Mucosa of rectum (tissue), 2 donors: Measurements from ENCODE around the gene MFF.

Experiments used
- H3K27ac ChIP-seq, 2 donors: one replicate each; pipeline ENCODE4 v1.7.0; 2013; ENCODE audit warnings: inconsistent platforms in 2 of 2, low read depth in 2 of 2, low read length in 2 of 2
- H3K27me3 ChIP-seq, 2 donors: one replicate each; pipeline ENCODE4 v1.7.0; 2013; ENCODE audit warnings: low read length in 2 of 2; ENCODE audit not compliant: control insufficient read depth in 2 of 2, insufficient read depth in 2 of 2
- H3K36me3 ChIP-seq, 2 donors: one replicate each; pipeline ENCODE4 v1.7.0; 2013; ENCODE audit warnings: low read length in 2 of 2; ENCODE audit not compliant: control insufficient read depth in 2 of 2, insufficient read depth in 2 of 2
- H3K4me1 ChIP-seq, 2 donors: one replicate each; pipeline ENCODE4 v1.7.0; 2013; ENCODE audit warnings: low read length in 2 of 2, mild to moderate bottlenecking in 1 of 2; ENCODE audit not compliant: control insufficient read depth in 2 of 2, insufficient read depth in 2 of 2
- H3K4me3 ChIP-seq, 2 donors: one replicate each; pipeline ENCODE4 v1.7.0; 2013; ENCODE audit warnings: low read length in 2 of 2
- H3K9ac ChIP-seq, 2 donors: one replicate each; pipeline ENCODE4 v1.7.0; 2013; ENCODE audit warnings: low read length in 2 of 2, low read depth in 1 of 2, mild to moderate bottlenecking in 1 of 2
- H3K9me3 ChIP-seq, 2 donors: one replicate each; pipeline ENCODE4 v1.7.0; 2013; ENCODE audit warnings: low read length in 2 of 2; ENCODE audit not compliant: control insufficient read depth in 2 of 2
- donor health status: healthy.
- donor health status: Normal muscosa, but diverticular disease.

MFF gene

GRCh38 chr2:227310756-227311110 is 14.3 kb upstream of the MFF start:
- Histone ChIP-seq H3K9ac (no peak overlapping the region), H3K4me1 (no peaks in the 10 kb centered on the region), H3K9me3 (no peaks in the 10 kb centered on the region), H3K27ac (no peak overlapping the region), H3K4me3 (no peak overlapping the region), H3K27me3 (no peaks in the 10 kb centered on the region), H3K36me3 (no peaks in the 10 kb centered on the region)

- no peaks in the 10 kb centered on the region for H3K9me3 ChIP-seq
- no peak overlapping the region for H3K4me3 ChIP-seq
- H3K27ac ChIP-seq, result no peak overlapping the region
- no peak overlapping the region for H3K9ac ChIP-seq
- H3K4me1 ChIP-seq, result no peaks in the 10 kb centered on the region
- no peaks in the 10 kb centered on the region for H3K36me3 ChIP-seq
- no peaks in the 10 kb centered on the region for H3K27me3 ChIP-seq
These were observed 13.1 kb upstream of the MFF start for GRCh38 chr2:227311861-227312506.

- H3K27me3 ChIP-seq, result no peaks in the 10 kb centered on the region
- H3K9ac ChIP-seq, result no peak overlapping the region
- no peaks in the 10 kb centered on the region for H3K9me3 ChIP-seq
- no peaks in the 10 kb centered on the region for H3K4me1 ChIP-seq
- H3K36me3 ChIP-seq, result no peaks in the 10 kb centered on the region
- no peak overlapping the region for H3K27ac ChIP-seq
- H3K4me3 ChIP-seq, result no peak overlapping the region
These were observed 12.5 kb upstream of the MFF start for GRCh38 chr2:227312579-227312978.

GRCh38 chr2:227313310-227313709 is 11.7 kb upstream of the MFF start:
- Histone ChIP-seq H3K27ac (no peak overlapping the region), H3K4me1 (no peaks in the 10 kb centered on the region), H3K27me3 (no peaks in the 10 kb centered on the region), H3K4me3 (no peak overlapping the region), H3K9me3 (no peaks in the 10 kb centered on the region), H3K9ac (no peak overlapping the region), H3K36me3 (no peaks in the 10 kb centered on the region)

GRCh38 chr2:227317834-227318233 is 7.2 kb upstream of the MFF start:
- Histone ChIP-seq H3K9me3 (no peaks in the 10 kb centered on the region), H3K27ac (no peak overlapping the region), H3K4me1 (no peaks in the 10 kb centered on the region), H3K9ac (no peak overlapping the region), H3K36me3 (no peaks in the 10 kb centered on the region), H3K4me3 (no peak overlapping the region), H3K27me3 (no peaks in the 10 kb centered on the region)

GRCh38 chr2:227320305-227321094 is 4.6 kb upstream of the MFF start:
- no peaks in the 10 kb centered on the region for H3K27me3 ChIP-seq
- H3K36me3 ChIP-seq, result no peaks in the 10 kb centered on the region
- H3K4me3 ChIP-seq, result no peak overlapping the region
- H3K9me3 ChIP-seq, result no peaks in the 10 kb centered on the region
- no peak overlapping the region for H3K27ac ChIP-seq
- H3K9ac ChIP-seq, result no peak overlapping the region
- peaks cover 3 to 5% of the 10 kb centered on the region in 2 donors for H3K4me1 ChIP-seq

- Histone ChIP-seq H3K36me3 (no peaks in the 10 kb centered on the region), H3K4me1 (peaks cover 3 to 17% of the 10 kb centered on the region in 2 donors), H3K27me3 (no peaks in the 10 kb centered on the region), H3K27ac (no peak overlapping the region), H3K9ac (no peak overlapping the region), H3K4me3 (no peak overlapping the region), H3K9me3 (no peaks in the 10 kb centered on the region)
These were observed 2.4 kb upstream of the MFF start for GRCh38 chr2:227322530-227323205.

GRCh38 chr2:227323818-227324217 is 1.2 kb upstream of the MFF start:
- H3K27ac ChIP-seq, result no peak overlapping the region
- H3K4me3 ChIP-seq, result no peak overlapping the region
- H3K4me1 ChIP-seq, result peaks cover 3 to 17% of the 10 kb centered on the region in 2 donors
- H3K27me3 ChIP-seq, result no peaks in the 10 kb centered on the region
- H3K9me3 ChIP-seq, result no peaks in the 10 kb centered on the region
- no peak overlapping the region for H3K9ac ChIP-seq
- H3K36me3 ChIP-seq, result peaks cover 0 to 3% of the 10 kb centered on the region in 2 donors

GRCh38 chr2:227324642-227324994 is 433 bp upstream of the MFF start:
- Histone ChIP-seq H3K36me3 (peaks cover 0 to 4% of the 10 kb centered on the region in 2 donors), H3K4me1 (peaks cover 3 to 17% of the 10 kb centered on the region in 2 donors), H3K4me3 (peak overlapping the region; percentile 96 to 98), H3K27me3 (no peaks in the 10 kb centered on the region), H3K9ac (peak overlapping the region; percentile 82 to 95), H3K9me3 (no peaks in the 10 kb centered on the region), H3K27ac (peak overlapping the region in 1 of 2 donors; percentile 87)

GRCh38 chr2:227325839-227326195 is 766 bp downstream of the MFF start:
- Histone ChIP-seq H3K36me3 (peaks cover 3 to 7% of the 10 kb centered on the region in 2 donors), H3K4me1 (peaks cover 3 to 17% of the 10 kb centered on the region in 2 donors), H3K9ac (peak overlapping the region; percentile 82 to 95), H3K27ac (peak overlapping the region; percentile 85 to 87), H3K27me3 (no peaks in the 10 kb centered on the region), H3K9me3 (no peaks in the 10 kb centered on the region), H3K4me3 (peak overlapping the region; percentile 96 to 98)
